ENCODE data around the gene NXPE3.

The NXPE3 gene

GRCh38 chr3:101825904-101826445, 47.0 kb downstream of the NXPE3 start:
- Histone ChIP-seq H3K27ac (peak overlapping the region in 17 of 21 experiments; percentile 9 to 97 (median 86)), H3K4me3 (no peak overlapping the region)

GRCh38 chr3:101827211-101828174, 48.5 kb downstream of the NXPE3 start:
- Histone ChIP-seq H3K4me3 (peak overlapping the region; percentile 40 to 59 (median 54)), H3K27ac (peak overlapping the region; percentile 62 to 97 (median 89))

- Histone ChIP-seq H3K4me3 (peak overlapping the region; percentile 40 to 59 (median 54)), H3K27ac (peak overlapping the region in 20 of 21 experiments; percentile 79 to 97 (median 90))
These were observed 49.3 kb downstream of the NXPE3 start for GRCh38 chr3:101828276-101828675.

- Histone ChIP-seq H3K4me3 (peak overlapping the region in 3 of 7 experiments; percentile 53 to 54 (median 54)), H3K27ac (peak overlapping the region in 18 of 21 experiments; percentile 79 to 97 (median 90))
These were observed 49.9 kb downstream of the NXPE3 start for GRCh38 chr3:101828691-101829436.

GRCh38 chr3:101829437-101829830, 50.4 kb downstream of the NXPE3 start:
- Histone ChIP-seq H3K27ac (peak overlapping the region in 17 of 21 experiments; percentile 13 to 97 (median 89)), H3K4me3 (peak overlapping the region in 2 of 7 experiments; percentile 53 to 54)

- peak overlapping the region in 10 of 21 experiments; percentile 84 to 97 (median 92) for H3K27ac ChIP-seq
- H3K4me3 ChIP-seq, result no peak overlapping the region
These were observed 50.9 kb downstream of the NXPE3 start for GRCh38 chr3:101829874-101830273.

GRCh38 chr3:101833446-101833974, 54.5 kb downstream of the NXPE3 start:
- no peak overlapping the region for H3K4me3 ChIP-seq
- peak overlapping the region in 1 of 21 experiments; percentile 7 for H3K27ac ChIP-seq

GRCh38 chr3:101835676-101836075, 56.7 kb downstream of the NXPE3 start:
- no peak overlapping the region for H3K4me3 ChIP-seq
- no peak overlapping the region for H3K27ac ChIP-seq

GRCh38 chr3:101836160-101836559, 57.1 kb downstream of the NXPE3 start:
- H3K27ac ChIP-seq, result no peak overlapping the region

GRCh38 chr3:101836652-101837598, 57.9 kb downstream of the NXPE3 start:
- H3K4me3 ChIP-seq, result no peak overlapping the region
- peak overlapping the region in 5 of 21 experiments; percentile 2 to 43 (median 32) for H3K27ac ChIP-seq

More at GRCh38 chr3:101836160-101836559, 57.1 kb downstream of the NXPE3 start:
- no peak overlapping the region for H3K4me3 ChIP-seq

- no peak overlapping the region for H3K4me3 ChIP-seq
- H3K27ac ChIP-seq, result no peak overlapping the region
These were observed 59.7 kb downstream of the NXPE3 start for GRCh38 chr3:101838691-101839090.

GRCh38 chr3:101840066-101840465, 61.1 kb downstream of the NXPE3 start:
- Histone ChIP-seq H3K27ac (no peak overlapping the region), H3K4me3 (no peak overlapping the region)

GRCh38 chr3:101842245-101842934, 63.4 kb downstream of the NXPE3 start:
- H3K27ac ChIP-seq, result no peak overlapping the region
- no peak overlapping the region for H3K4me3 ChIP-seq

- Histone ChIP-seq H3K4me3 (no peak overlapping the region), H3K27ac (no peak overlapping the region)
These were observed 63.9 kb downstream of the NXPE3 start for GRCh38 chr3:101842935-101843330.

GRCh38 chr3:101845425-101845824, 66.4 kb downstream of the NXPE3 start:
- Histone ChIP-seq H3K27ac (no peak overlapping the region), H3K4me3 (no peak overlapping the region)

GRCh38 chr3:101846709-101847108, 67.7 kb downstream of the NXPE3 start:
- Histone ChIP-seq H3K4me3 (no peak overlapping the region), H3K27ac (peak overlapping the region in 6 of 21 experiments; percentile 24 to 100 (median 74))

- Histone ChIP-seq H3K27ac (peak overlapping the region in 11 of 21 experiments; percentile 1 to 100 (median 100)), H3K4me3 (no peak overlapping the region)
These were observed 68.3 kb downstream of the NXPE3 start for GRCh38 chr3:101847328-101847727.

GRCh38 chr3:101848326-101848725, 69.3 kb downstream of the NXPE3 start:
- Histone ChIP-seq H3K4me3 (peak overlapping the region in 4 of 7 experiments; percentile 85 to 96 (median 88)), H3K27ac (peak overlapping the region; percentile 94 to 100 (median 99))
